OCI-LY3 (cell line): ENCODE measurements around the gene ZEB2.

Experiments used
- H2AFZ ChIP-seq: fragments of 200-600, 300-600 bp; shearing (Covaris generic); 2 replicates; pipeline ENCODE4 v1.6.0; 2014; ENCODE audit warnings: antibody characterized with exemption, low read depth, low read length
- H3K27ac ChIP-seq: fragments of 200-600, 300-600 bp; sonication (generic); 2 replicates; pipeline ENCODE4 v1.5.1; 2014; ENCODE audit warnings: mild to moderate bottlenecking, low read length, moderate library complexity, mixed read lengths
- H3K27me3 ChIP-seq: fragments of 200-600, 300-600 bp; sonication (generic); 2 replicates; pipeline ENCODE4 v1.6.1; 2014; ENCODE audit warnings: low read depth, low read length, mixed read lengths
- H3K36me3 ChIP-seq: fragments of 200-600, 300-600 bp; sonication (generic); replicated peaks from 2 replicates; pipeline ENCODE3; 2014; ENCODE audit warnings: low read depth, low read length, mixed read lengths
- H3K4me1 ChIP-seq: fragments of 300-600, 200-600 bp; sonication (generic); 2 replicates; pipeline ENCODE4 v1.6.1; 2014; ENCODE audit warnings: low read length, mixed read lengths
- H3K4me2 ChIP-seq: fragments of 200-600, 300-600 bp; sonication (generic); 2 replicates; pipeline ENCODE4 v1.6.1; 2014; ENCODE audit warnings: low read length, mixed read lengths
- H3K4me3 ChIP-seq: fragments of 300-600, 200-600 bp; sonication (generic); 2 replicates; pipeline ENCODE4 v1.5.1; 2014; ENCODE audit warnings: antibody characterized with exemption, mild to moderate bottlenecking, low read length, moderate library complexity
- H3K79me2 ChIP-seq: fragments of 300-600, 200-600 bp; shearing (Covaris generic); 2 replicates; pipeline ENCODE4 v1.6.1; 2014; ENCODE audit warnings: mild to moderate bottlenecking, low read length, mixed read lengths
- H3K9ac ChIP-seq: fragments of 300-600, 200-600 bp; shearing (Covaris generic); 2 replicates; pipeline ENCODE4 v1.6.0; 2014; ENCODE audit warnings: mild to moderate bottlenecking, low read length, moderate library complexity
- H3K9me3 ChIP-seq: fragments of 200-600, 300-600 bp; shearing (Covaris generic); 2 replicates; pipeline ENCODE4 v1.6.1; 2014; ENCODE audit warnings: low read length, mixed read lengths; ENCODE audit not compliant: insufficient read depth
- H4K20me1 ChIP-seq: fragments of 200-600, 300-600 bp; sonication (generic); 2 replicates; pipeline ENCODE4 v1.6.1; 2016; ENCODE audit warnings: low read length, mixed read lengths; ENCODE audit not compliant: insufficient read depth
- CTCF ChIP-seq: fragments of 200-600, 300-600 bp; sonication (generic); IDR thresholded peaks from 2 replicates; pipeline ENCODE4 v1.5.1; 2014; ENCODE audit warnings: antibody characterized with exemption, low read length, low read depth
- EZH2phosphoT487 ChIP-seq: fragments of 200-600 bp; shearing (Covaris generic); IDR thresholded peaks from 2 replicates; pipeline ENCODE4 v1.6.1; 2018; ENCODE audit warnings: antibody characterized with exemption, mixed run types, low read depth

The ZEB2 gene

GRCh38 chr2:144463266-144463665, 56.7 kb downstream of the ZEB2 start:
- Histone ChIP-seq H4K20me1 (peaks cover 9% of the 10 kb centered on the region; the same call in 1 of the 2 replicates), H3K79me2 (no peaks in the 10 kb centered on the region; the same call in 1 of the 2 replicates), H3K27ac (no peak overlapping the region), H3K4me1 (peaks cover 21% of the 10 kb centered on the region), H3K36me3 (peaks cover 2% of the 10 kb centered on the region), H3K4me2 (no peak overlapping the region), H2AFZ (no peak overlapping the region), H3K4me3 (no peak overlapping the region), H3K27me3 (no peaks in the 10 kb centered on the region), H3K9me3 (no peaks in the 10 kb centered on the region), H3K9ac (no peak overlapping the region)
- TF ChIP-seq CTCF: no peak
- TF ChIP-seq EZH2phosphoT487: no peak

GRCh38 chr2:144462266-144462665, 57.7 kb downstream of the ZEB2 start:
- Histone ChIP-seq H3K36me3 (peaks cover 2% of the 10 kb centered on the region), H2AFZ (no peak overlapping the region), H3K27ac (no peak overlapping the region), H3K9me3 (no peaks in the 10 kb centered on the region), H3K4me3 (no peak overlapping the region), H3K27me3 (no peaks in the 10 kb centered on the region), H3K9ac (no peak overlapping the region), H3K4me2 (no peak overlapping the region), H4K20me1 (peaks cover 6% of the 10 kb centered on the region; the same call in 1 of the 2 replicates), H3K79me2 (no peaks in the 10 kb centered on the region; the same call in 1 of the 2 replicates), H3K4me1 (peaks cover 29% of the 10 kb centered on the region)
- TF ChIP-seq CTCF (no peak), EZH2phosphoT487 (no peak)

- Histone ChIP-seq H3K4me2 (no peak overlapping the region), H3K9ac (no peak overlapping the region), H2AFZ (no peak overlapping the region), H3K9me3 (no peaks in the 10 kb centered on the region), H3K79me2 (no peaks in the 10 kb centered on the region), H3K4me3 (no peak overlapping the region), H4K20me1 (peaks cover 4% of the 10 kb centered on the region; the same call in 1 of the 2 replicates), H3K27ac (no peak overlapping the region), H3K4me1 (peaks cover 38% of the 10 kb centered on the region), H3K36me3 (peaks cover 2% of the 10 kb centered on the region), H3K27me3 (no peaks in the 10 kb centered on the region)
- TF ChIP-seq EZH2phosphoT487: no peak
- no peak for TF ChIP-seq CTCF
Observed at GRCh38 chr2:144461308-144461766, 58.6 kb downstream of the ZEB2 start.

GRCh38 chr2:144460727-144461307, 59.1 kb downstream of the ZEB2 start:
- H3K4me2 ChIP-seq: no peak overlapping the region
- H3K27me3 ChIP-seq: no peaks in the 10 kb centered on the region
- TF ChIP-seq EZH2phosphoT487 (no peak), CTCF (no peak)
- H3K9me3 ChIP-seq: no peaks in the 10 kb centered on the region
- peaks cover 4% of the 10 kb centered on the region; the same call in 1 of the 2 replicates for H4K20me1 ChIP-seq
- H3K36me3 ChIP-seq: peaks cover 2% of the 10 kb centered on the region
- peaks cover 41% of the 10 kb centered on the region for H3K4me1 ChIP-seq
- H3K79me2 ChIP-seq: no peaks in the 10 kb centered on the region
- no peak overlapping the region for H3K4me3 ChIP-seq
- H3K9ac ChIP-seq: no peak overlapping the region
- no peak overlapping the region for H3K27ac ChIP-seq
- no peak overlapping the region for H2AFZ ChIP-seq
